ENCODE data around the gene GPER1. TPM values are rescaled to one million over a fixed set of nuclear protein-coding genes. Genes with fewer than 3 reads are reported as not detected.

GPER1 gene
- polyA plus RNA-seq, 1 donor (not counting 4 experiments of a cell fraction or from before 2014, with no cell fraction given) = 0.05 TPM

- DNase-seq (ENCODE audit: low read depth, low spot score) (no peak), FAIRE-seq (no peak)
- H3K9me3 ChIP-seq (ENCODE audit: control insufficient read depth, low read depth, low read length) = no peaks in the 10 kb centered on the region
- dilution Hi-C loops (cut with MboI; ENCODE audit: extremely low pct_ligation_motif_present, low sequenced_read_pairs) = no loop called here
- peaks cover 2% of the 10 kb centered on the region for H4K20me1 ChIP-seq (ENCODE audit: control insufficient read depth, extremely low read depth, insufficient read depth, low read length)
- no peaks in the 10 kb centered on the region for H3K9me1 ChIP-seq (ENCODE audit: control insufficient read depth, extremely low read depth, insufficient read depth, low read length)
- H2AFZ ChIP-seq (ENCODE audit: control insufficient read depth, low read length) = no peak overlapping the region
- no peak overlapping the region for H3K27ac ChIP-seq (ENCODE audit: control insufficient read depth, insufficient read depth, low read length)
- no peaks in the 10 kb centered on the region for H3K79me2 ChIP-seq (ENCODE audit: control insufficient read depth, insufficient read depth, low read length)
- no peaks in the 10 kb centered on the region for H3K27me3 ChIP-seq (ENCODE audit: control insufficient read depth, extremely low read depth, insufficient read depth, low read length)
- H3K36me3 ChIP-seq (ENCODE audit: control insufficient read depth in 2 of 2, extremely low read depth in 1 of 2, insufficient read depth in 2 of 2, low read length in 2 of 2) = peaks cover 1 to 2% of the 10 kb centered on the region in 2 experiments
- H3K4me1 ChIP-seq (ENCODE audit: control insufficient read depth, extremely low read depth, insufficient read depth, low read length) = no peaks in the 10 kb centered on the region
- TF ChIP-seq EZH2 (IDR thresholded peaks at IDR 0.05; ENCODE audit: low read length) (no peak), CTCF (optimal IDR thresholded peaks at IDR 0.05 in 1 of 3, IDR thresholded peaks at IDR 0.05 in 1 of 3, conservative IDR thresholded peaks at IDR 0.05 in 1 of 3; ENCODE audit: extremely low read depth in 1 of 3, insufficient read depth in 2 of 3, low read length in 3 of 3) (no peak)
- no peak overlapping the region for H3K4me2 ChIP-seq (ENCODE audit: control insufficient read depth, extremely low read depth, insufficient read depth, low read depth, low read length)
- H3K4me3 ChIP-seq (ENCODE audit: control insufficient read depth in 2 of 3, extremely low read depth in 1 of 3, insufficient read depth in 2 of 3, low read depth in 1 of 3, low read length in 3 of 3) = no peak overlapping the region
- no peak overlapping the region for H3K9ac ChIP-seq (ENCODE audit: control insufficient read depth, extremely low read depth, insufficient read depth, low read length)
Measured at GRCh38 chr7:1053002-1053411, 34.9 kb upstream of the GPER1 start.

GRCh38 chr7:1053816-1054370 lies 34.0 kb upstream of the GPER1 start:
- no peak overlapping the region for H2AFZ ChIP-seq (ENCODE audit: control insufficient read depth, low read length)
- dilution Hi-C loops (cut with MboI; ENCODE audit: extremely low pct_ligation_motif_present, low sequenced_read_pairs) = no loop called here
- TF ChIP-seq EZH2 (IDR thresholded peaks at IDR 0.05; ENCODE audit: low read length) = no peak
- TF ChIP-seq CTCF (optimal IDR thresholded peaks at IDR 0.05 in 1 of 3, IDR thresholded peaks at IDR 0.05 in 1 of 3, conservative IDR thresholded peaks at IDR 0.05 in 1 of 3; ENCODE audit: extremely low read depth in 1 of 3, insufficient read depth in 2 of 3, low read length in 3 of 3) = no peak
- H3K9me1 ChIP-seq (ENCODE audit: control insufficient read depth, extremely low read depth, insufficient read depth, low read length) = no peaks in the 10 kb centered on the region
- H3K79me2 ChIP-seq (ENCODE audit: control insufficient read depth, insufficient read depth, low read length) = no peaks in the 10 kb centered on the region
- no peak overlapping the region for H3K4me2 ChIP-seq (ENCODE audit: control insufficient read depth, extremely low read depth, insufficient read depth, low read depth, low read length)
- no peak for DNase-seq (ENCODE audit: low read depth, low spot score)
- no peak overlapping the region for H3K27ac ChIP-seq (ENCODE audit: control insufficient read depth, insufficient read depth, low read length)
- no peaks in the 10 kb centered on the region for H3K27me3 ChIP-seq (ENCODE audit: control insufficient read depth, extremely low read depth, insufficient read depth, low read length)
- no peaks in the 10 kb centered on the region for H3K9me3 ChIP-seq (ENCODE audit: control insufficient read depth, low read depth, low read length)
- no peaks in the 10 kb centered on the region for H4K20me1 ChIP-seq (ENCODE audit: control insufficient read depth, extremely low read depth, insufficient read depth, low read length)
- no peak for FAIRE-seq
- H3K9ac ChIP-seq (ENCODE audit: control insufficient read depth, extremely low read depth, insufficient read depth, low read length) = no peak overlapping the region
- H3K4me1 ChIP-seq (ENCODE audit: control insufficient read depth, extremely low read depth, insufficient read depth, low read length) = no peaks in the 10 kb centered on the region
- H3K4me3 ChIP-seq (ENCODE audit: control insufficient read depth in 2 of 3, extremely low read depth in 1 of 3, insufficient read depth in 2 of 3, low read depth in 1 of 3, low read length in 3 of 3) = no peak overlapping the region
- peaks cover 6 to 7% of the 10 kb centered on the region in 2 experiments for H3K36me3 ChIP-seq (ENCODE audit: control insufficient read depth in 2 of 2, extremely low read depth in 1 of 2, insufficient read depth in 2 of 2, low read length in 2 of 2)
